HG02763 (cell line): ENCODE results near the gene AHNAK.
"Not testable (repeated sequence)": the region's sequence is repeated elsewhere in the genome, so short reads cannot be mapped to it uniquely, and the experiment has no call there.

Experiments
- ATAC-seq: cut with Tn5 transposase; IDR thresholded peaks from one replicate; pipeline ENCODE4 v1.9.1; 2021; ENCODE audit warnings: mild to moderate bottlenecking, moderate library complexity; ENCODE audit not compliant: unreplicated experiment

The AHNAK gene

GRCh38 chr11:62461740-62462507, 84.7 kb downstream of the AHNAK start:
- no peak for ATAC-seq

GRCh38 chr11:62459080-62459479, 87.5 kb downstream of the AHNAK start:
- no peak for ATAC-seq

- ATAC-seq = no peak
Measured at GRCh38 chr11:62458212-62459002, 88.2 kb downstream of the AHNAK start.

GRCh38 chr11:62457478-62457877, 89.1 kb downstream of the AHNAK start:
- no peak for ATAC-seq

GRCh38 chr11:62456630-62457029, 90.0 kb downstream of the AHNAK start:
- no peak for ATAC-seq

GRCh38 chr11:62452839-62453468, 93.7 kb downstream of the AHNAK start:
- no peak for ATAC-seq

GRCh38 chr11:62452261-62452660, 94.3 kb downstream of the AHNAK start:
- no peak for ATAC-seq

- ATAC-seq = no peak
Measured at GRCh38 chr11:62451241-62451621, 95.4 kb downstream of the AHNAK start.

GRCh38 chr11:62450543-62451240, 95.9 kb downstream of the AHNAK start:
- ATAC-seq = no peak

GRCh38 chr11:62449912-62450311, 96.7 kb downstream of the AHNAK start:
- not testable (repeated sequence) for ATAC-seq

- no peak for ATAC-seq
Measured at GRCh38 chr11:62449451-62449851, 97.2 kb downstream of the AHNAK start.

GRCh38 chr11:62446091-62446490, 100.5 kb downstream of the AHNAK start:
- no peak for ATAC-seq

- ATAC-seq = no peak
Measured at GRCh38 chr11:62445314-62445740, 101.3 kb downstream of the AHNAK start.

- ATAC-seq = no peak
Measured at GRCh38 chr11:62444835-62445234, 101.8 kb downstream of the AHNAK start.

- ATAC-seq = no peak
Measured at GRCh38 chr11:62444236-62444833, 102.3 kb downstream of the AHNAK start.

- ATAC-seq = no peak
Measured at GRCh38 chr11:62443390-62444235, 103.0 kb downstream of the AHNAK start.

GRCh38 chr11:62439785-62440602, 106.6 kb downstream of the AHNAK start:
- no peak for ATAC-seq

- ATAC-seq = no peak
Measured at GRCh38 chr11:62438641-62439040, 108.0 kb downstream of the AHNAK start.

GRCh38 chr11:62437616-62438015, 109.0 kb downstream of the AHNAK start:
- no peak for ATAC-seq
